ENCODE results near the gene PLXNB3.

DNA sequence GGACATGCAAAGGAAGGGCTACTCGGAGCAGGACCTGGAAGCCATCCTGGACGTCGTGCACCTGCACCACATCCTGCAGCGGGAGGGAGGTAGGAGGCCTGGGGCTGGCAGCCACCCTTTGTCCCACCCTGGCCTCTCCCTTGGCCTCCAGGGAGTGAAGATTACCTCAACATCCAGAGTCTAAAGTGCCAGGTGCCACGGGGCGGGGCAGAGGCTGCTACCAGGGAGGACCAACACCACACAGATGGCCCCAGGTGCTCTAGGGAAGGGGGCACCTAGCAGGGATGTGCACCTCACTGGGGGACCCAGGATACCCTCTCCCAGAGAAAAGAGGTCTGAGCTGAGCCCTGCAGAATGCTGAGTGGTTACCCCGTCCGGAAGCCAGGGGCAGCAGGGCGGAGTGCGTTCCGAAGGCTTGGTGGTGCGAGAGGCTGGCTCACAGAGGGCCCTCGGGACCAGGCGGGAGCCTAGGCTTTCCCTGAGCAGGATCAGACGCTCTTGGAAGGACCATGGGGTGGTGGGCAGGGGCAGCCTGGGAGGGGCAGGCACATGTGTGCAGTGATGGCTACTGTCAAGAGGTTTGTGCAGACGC is 23.3 kb upstream of the PLXNB3 start:
- TF ChIP-seq ZNF274 (IDR thresholded peaks at IDR 0.05; ENCODE audit: low read depth, low read length), result no peak
- TF ChIP-seq YY1 (IDR thresholded peaks at IDR 0.05; ENCODE audit: insufficient read depth, insufficient read length), result no peak
